GM18505 (cell line): Measurements from ENCODE around the gene LRRC23.

Experiments used
- ATAC-seq: cut with Tn5 transposase; IDR thresholded peaks from one replicate; pipeline ENCODE4 v1.9.1; 2021; ENCODE audit not compliant: unreplicated experiment
- POLR2A ChIP-seq: IDR thresholded peaks from 4 replicates; pipeline ENCODE4 v1.6.1; 2011; ENCODE audit warnings: borderline replicate concordance; ENCODE audit not compliant: insufficient read depth, insufficient read length; ENCODE audit errors: extremely low read depth

Gene LRRC23

GRCh38 chr12:6946033-6946919 lies 41.7 kb downstream of the LRRC23 start:
- peak; percentile 18 for ATAC-seq
- TF ChIP-seq POLR2A = no peak

GRCh38 chr12:6946920-6947374 lies 42.3 kb downstream of the LRRC23 start:
- ATAC-seq = no peak
- no peak for TF ChIP-seq POLR2A

- ATAC-seq = no peak
- TF ChIP-seq POLR2A = no peak
Observed at GRCh38 chr12:6947615-6948014, 43.0 kb downstream of the LRRC23 start.

GRCh38 chr12:6948873-6949594 lies 44.4 kb downstream of the LRRC23 start:
- peak; percentile 33 for TF ChIP-seq POLR2A

GRCh38 chr12:6950401-6950801 lies 45.8 kb downstream of the LRRC23 start:
- no peak for TF ChIP-seq POLR2A
- no peak for ATAC-seq

More at GRCh38 chr12:6948873-6949594, 44.4 kb downstream of the LRRC23 start:
- ATAC-seq = no peak

- ATAC-seq = no peak
Observed at GRCh38 chr12:6950811-6951540, 46.4 kb downstream of the LRRC23 start, which contains the start of gene PTPN6. Gene PTPN6, plus strand, starts transcription at chr12:6951356. Its CDS starts 157 bp downstream, at chr12:6951513.

GRCh38 chr12:6951551-6952120 lies 47.0 kb downstream of the LRRC23 start:
- TF ChIP-seq POLR2A = peak; percentile 8
- ATAC-seq = no peak

More at GRCh38 chr12:6950811-6951540, 46.4 kb downstream of the LRRC23 start, which contains the start of gene PTPN6:
- peak; percentile 98 for TF ChIP-seq POLR2A

GRCh38 chr12:6952121-6952862 lies 47.7 kb downstream of the LRRC23 start:
- TF ChIP-seq POLR2A = no peak
- no peak for ATAC-seq

- no peak for ATAC-seq
- peak; percentile 67 for TF ChIP-seq POLR2A
Observed at GRCh38 chr12:6952863-6953441, 48.3 kb downstream of the LRRC23 start.

GRCh38 chr12:6953442-6954315 lies 49.1 kb downstream of the LRRC23 start:
- peak; percentile 37 for ATAC-seq
- peak; percentile 99 for TF ChIP-seq POLR2A
